IPS-15b (cell line): ENCODE data around the gene LRP2.

Experiments
- H3K27me3 ChIP-seq: one replicate; pipeline ENCODE4 v1.6.1; 2013; ENCODE audit warnings: low read length; ENCODE audit not compliant: control insufficient read depth, insufficient read depth
- H3K36me3 ChIP-seq: one replicate; pipeline ENCODE4 v1.6.1; 2013; ENCODE audit warnings: low read length; ENCODE audit not compliant: control insufficient read depth, insufficient read depth
- H3K4me1 ChIP-seq: one replicate; pipeline ENCODE4 v1.6.1; 2013; ENCODE audit warnings: mild to moderate bottlenecking, low read length; ENCODE audit not compliant: control insufficient read depth, insufficient read depth
- H3K4me3 ChIP-seq: one replicate; pipeline ENCODE4 v1.5.1; 2013; ENCODE audit warnings: low read depth, low read length
- H3K9ac ChIP-seq: one replicate; pipeline ENCODE4 v1.6.1; 2013; ENCODE audit warnings: low read depth, mild to moderate bottlenecking, low read length
- H3K9me3 ChIP-seq: one replicate; pipeline ENCODE4 v1.6.1; 2013; ENCODE audit warnings: mild to moderate bottlenecking, low read length; ENCODE audit not compliant: control insufficient read depth, insufficient read depth

The LRP2 gene

DNA sequence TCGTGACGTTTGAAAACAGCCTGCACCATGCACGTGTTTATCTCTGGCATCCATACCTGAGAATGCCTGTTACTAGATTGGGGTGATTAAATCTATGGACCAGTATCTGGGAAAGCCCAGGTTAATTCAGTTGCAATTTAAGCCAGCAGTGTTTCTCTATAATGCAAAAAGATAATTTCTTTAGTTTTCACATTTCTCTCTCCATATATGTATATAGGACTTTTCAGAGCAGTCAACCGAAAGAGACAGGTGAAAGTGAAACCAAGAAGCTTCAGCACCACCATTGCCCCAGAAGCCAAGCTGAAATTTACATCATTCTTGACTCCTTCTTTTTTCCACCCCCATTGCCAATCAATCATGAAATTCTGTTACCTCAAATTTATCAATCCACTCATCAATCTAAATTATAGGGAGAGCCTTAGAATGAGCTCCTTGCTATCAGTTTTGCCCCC is 2.7 kb upstream of the LRP2 start:
- no peaks in the 10 kb centered on the region for H3K36me3 ChIP-seq
- peaks cover 2% of the 10 kb centered on the region for H3K4me1 ChIP-seq
- H3K9ac ChIP-seq = no peak overlapping the region
- peaks cover 42% of the 10 kb centered on the region for H3K27me3 ChIP-seq
- H3K4me3 ChIP-seq = peak overlapping the region; percentile 52
- no peaks in the 10 kb centered on the region for H3K9me3 ChIP-seq

DNA sequence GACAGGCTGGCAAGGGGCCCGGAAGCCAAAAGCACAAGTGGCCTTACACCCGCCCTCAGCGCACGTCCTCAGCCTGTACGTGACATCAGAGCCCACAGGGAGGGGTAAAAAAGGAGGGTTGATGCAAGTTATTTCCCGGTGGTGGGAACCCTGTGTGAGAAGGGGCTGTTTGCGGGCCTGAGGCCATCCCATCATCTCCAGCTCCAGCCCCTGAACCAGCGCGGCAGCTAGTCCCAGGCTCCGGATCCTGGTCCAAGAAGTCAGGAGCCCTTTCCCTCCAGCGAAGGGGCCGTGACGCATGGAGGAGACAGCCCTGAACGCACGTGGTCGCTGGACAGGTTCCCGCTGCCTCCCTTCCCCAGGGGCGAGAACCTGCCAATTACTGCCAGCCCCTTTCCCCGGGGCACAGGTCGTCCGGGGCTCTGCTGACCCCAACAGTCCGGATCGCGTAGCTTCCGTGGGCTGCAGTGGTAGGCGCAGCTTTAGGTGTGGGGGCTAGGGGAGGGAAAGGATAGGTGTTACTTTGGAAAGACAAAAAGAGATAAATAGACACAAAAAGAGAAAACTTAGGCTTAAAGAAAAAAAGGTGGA is 1.3 kb upstream of the LRP2 start:
- Histone ChIP-seq H3K27me3 (peaks cover 52% of the 10 kb centered on the region), H3K9ac (no peak overlapping the region), H3K9me3 (no peaks in the 10 kb centered on the region), H3K36me3 (no peaks in the 10 kb centered on the region), H3K4me3 (peak overlapping the region; percentile 52), H3K4me1 (peaks cover 2% of the 10 kb centered on the region)

DNA sequence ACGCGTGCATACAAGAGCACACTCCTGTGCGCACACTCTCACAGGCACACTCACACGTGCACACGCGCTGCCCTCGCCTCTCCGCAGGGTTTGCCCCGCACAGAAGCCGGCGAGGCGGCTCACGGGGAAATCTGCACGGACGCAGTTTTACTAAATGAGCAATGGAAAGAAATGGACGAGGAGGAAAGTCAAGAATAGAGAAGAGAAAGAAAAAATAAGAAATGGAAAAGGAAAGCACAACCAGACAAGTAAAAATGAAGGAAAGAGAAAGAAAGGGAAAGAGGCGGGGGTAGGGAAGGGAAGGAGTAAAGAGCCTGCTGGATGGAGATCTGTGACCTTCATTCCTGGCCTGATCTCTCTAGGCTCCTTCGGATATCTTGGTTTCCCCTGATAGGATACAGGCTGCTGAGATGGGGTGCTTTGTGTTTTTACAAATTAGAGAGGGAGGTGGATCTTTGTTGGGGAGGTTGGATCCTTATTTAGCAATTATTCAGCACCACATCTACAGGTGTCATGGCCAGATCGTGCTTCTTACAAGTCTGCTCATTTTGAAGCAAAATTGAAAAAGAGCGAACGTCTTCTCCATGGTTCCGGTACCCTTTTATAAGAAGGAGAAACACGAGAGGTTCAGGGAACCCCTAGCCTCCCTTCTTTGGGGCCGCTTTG is 693 bp upstream of the LRP2 start:
- Histone ChIP-seq H3K4me3 (peak overlapping the region; percentile 52), H3K36me3 (no peaks in the 10 kb centered on the region), H3K9me3 (no peaks in the 10 kb centered on the region), H3K4me1 (peaks cover 2% of the 10 kb centered on the region), H3K9ac (no peak overlapping the region), H3K27me3 (peaks cover 55% of the 10 kb centered on the region)

DNA sequence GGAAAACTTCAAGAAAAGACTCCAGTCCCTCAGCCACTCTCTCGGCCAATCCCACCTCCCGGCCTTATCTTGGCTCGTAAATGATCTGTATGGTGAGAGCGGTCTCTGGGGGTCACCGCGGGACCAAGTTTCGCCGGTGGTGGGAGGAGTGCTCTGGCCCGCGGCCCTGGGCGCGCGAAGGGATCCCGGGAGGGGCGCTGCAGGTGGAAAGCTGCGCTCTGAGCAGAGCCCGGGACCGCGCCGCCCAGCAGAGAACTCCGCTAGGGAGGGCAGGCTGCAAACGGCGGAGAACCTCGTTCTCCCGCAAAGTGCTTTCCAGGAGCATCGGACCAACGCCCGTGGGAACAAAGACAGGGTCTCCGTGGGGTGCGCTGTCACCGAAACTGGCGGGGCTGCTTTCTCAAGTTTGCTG is 622 bp downstream of the LRP2 start:
- H3K27me3 ChIP-seq = peaks cover 57% of the 10 kb centered on the region
- H3K9me3 ChIP-seq = no peaks in the 10 kb centered on the region
- H3K9ac ChIP-seq = no peak overlapping the region
- H3K4me3 ChIP-seq = peak overlapping the region; percentile 52
- H3K4me1 ChIP-seq = peaks cover 2% of the 10 kb centered on the region
- no peaks in the 10 kb centered on the region for H3K36me3 ChIP-seq

DNA sequence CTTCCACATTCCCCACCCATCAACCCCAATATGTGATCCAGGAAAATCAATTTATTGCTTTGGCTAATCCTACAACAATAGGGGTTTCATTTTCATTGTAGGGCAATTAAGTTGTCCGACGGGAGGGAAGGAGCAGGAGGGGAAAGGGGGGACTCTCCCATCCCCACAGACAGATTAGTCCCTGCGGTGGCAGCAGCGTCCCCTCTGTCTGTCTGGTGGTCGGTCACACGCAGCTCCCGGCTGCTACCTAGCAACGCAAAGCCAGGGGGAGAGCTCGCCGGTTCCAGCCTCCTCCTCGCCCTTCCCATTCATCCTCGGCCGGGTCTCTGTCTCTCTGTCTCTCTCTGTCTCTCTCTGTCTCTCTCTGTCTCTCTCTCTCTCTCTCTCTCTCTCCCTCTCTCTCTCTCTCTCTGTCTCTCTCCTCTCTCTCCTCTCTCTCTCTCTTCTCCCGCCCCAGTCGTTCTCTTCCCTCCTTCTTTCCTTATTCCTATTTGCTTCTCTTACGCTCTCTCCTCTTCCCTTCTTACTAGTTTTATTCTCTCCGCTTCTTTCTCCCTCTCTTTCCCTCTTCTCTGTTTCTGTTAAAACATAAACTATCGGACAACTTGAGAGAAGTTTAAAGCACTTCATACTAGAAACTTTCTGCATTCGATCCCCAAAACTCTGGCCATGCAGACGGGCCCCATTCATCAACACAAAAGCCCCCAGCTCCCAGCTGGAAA is 1.2 kb downstream of the LRP2 start:
- H3K36me3 ChIP-seq = no peaks in the 10 kb centered on the region
- H3K4me3 ChIP-seq = peak overlapping the region; percentile 52
- no peaks in the 10 kb centered on the region for H3K9me3 ChIP-seq
- H3K4me1 ChIP-seq = peaks cover 2% of the 10 kb centered on the region
- H3K9ac ChIP-seq = no peak overlapping the region
- H3K27me3 ChIP-seq = peaks cover 57% of the 10 kb centered on the region

DNA sequence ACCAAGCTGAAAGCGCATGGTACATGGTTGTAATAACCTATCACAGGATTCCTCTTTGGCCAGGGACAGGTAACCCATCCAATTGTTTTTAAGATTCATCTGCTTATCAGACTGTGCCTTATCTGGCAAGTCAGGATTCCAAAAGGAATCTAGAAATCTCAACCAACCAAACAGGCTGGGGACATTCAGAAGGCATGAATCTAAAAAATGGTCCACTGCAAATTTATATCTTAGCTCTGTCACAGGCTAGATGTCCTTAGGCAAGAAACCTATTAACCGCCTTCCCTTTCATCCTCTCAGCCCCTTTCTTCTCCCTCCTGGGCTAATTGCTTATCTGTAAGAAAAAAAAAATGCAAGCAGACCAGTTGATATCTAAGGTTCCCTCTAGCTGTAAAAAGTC is 4.3 kb downstream of the LRP2 start:
- Histone ChIP-seq H3K9me3 (no peaks in the 10 kb centered on the region), H3K27me3 (peaks cover 44% of the 10 kb centered on the region), H3K4me1 (no peaks in the 10 kb centered on the region), H3K4me3 (no peak overlapping the region), H3K9ac (no peak overlapping the region), H3K36me3 (no peaks in the 10 kb centered on the region)

DNA sequence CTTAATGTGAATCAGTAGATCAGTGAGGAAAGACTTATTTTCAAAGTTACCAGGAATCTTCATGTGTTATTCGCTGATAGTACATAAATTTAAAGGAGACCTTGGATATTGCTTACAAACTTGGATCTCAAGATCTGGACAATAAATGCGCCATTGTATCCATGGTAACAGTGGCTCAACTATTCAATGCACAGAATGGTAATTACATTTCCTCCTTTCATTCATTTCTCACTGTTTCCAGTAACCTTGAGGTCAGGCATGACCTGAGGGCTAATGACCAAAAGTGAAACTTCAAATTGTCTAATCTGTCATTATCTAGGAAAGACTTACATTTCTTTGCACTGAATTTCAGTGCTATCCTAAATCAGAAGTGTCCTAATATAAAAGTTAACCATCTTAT is 8.1 kb downstream of the LRP2 start:
- H3K27me3 ChIP-seq = peaks cover 7% of the 10 kb centered on the region
- no peak overlapping the region for H3K4me3 ChIP-seq
- no peaks in the 10 kb centered on the region for H3K9me3 ChIP-seq
- no peak overlapping the region for H3K9ac ChIP-seq
- H3K36me3 ChIP-seq = no peaks in the 10 kb centered on the region
- H3K4me1 ChIP-seq = no peaks in the 10 kb centered on the region

DNA sequence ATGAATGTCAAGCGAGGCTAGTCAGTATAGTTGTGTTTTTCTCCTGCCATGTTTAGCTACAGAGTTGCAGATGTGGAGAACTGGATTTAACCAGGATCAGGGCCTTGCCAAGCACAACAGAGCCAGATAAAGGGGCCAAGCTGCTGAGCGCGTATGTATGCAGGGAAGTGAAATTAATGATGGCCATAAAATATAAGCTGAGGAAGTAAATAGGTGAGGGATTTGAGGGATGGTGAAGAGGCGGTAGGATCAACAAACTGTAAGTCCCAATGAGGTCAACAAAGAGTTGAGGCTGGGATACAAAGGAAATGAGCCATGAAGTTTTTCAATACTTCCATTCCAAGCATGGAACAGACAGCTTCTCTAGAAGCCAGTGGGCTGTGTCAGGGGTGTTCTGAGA is 10.6 kb downstream of the LRP2 start:
- Histone ChIP-seq H3K9me3 (no peaks in the 10 kb centered on the region), H3K36me3 (no peaks in the 10 kb centered on the region), H3K27me3 (no peaks in the 10 kb centered on the region), H3K9ac (no peak overlapping the region), H3K4me1 (no peaks in the 10 kb centered on the region), H3K4me3 (no peak overlapping the region)

DNA sequence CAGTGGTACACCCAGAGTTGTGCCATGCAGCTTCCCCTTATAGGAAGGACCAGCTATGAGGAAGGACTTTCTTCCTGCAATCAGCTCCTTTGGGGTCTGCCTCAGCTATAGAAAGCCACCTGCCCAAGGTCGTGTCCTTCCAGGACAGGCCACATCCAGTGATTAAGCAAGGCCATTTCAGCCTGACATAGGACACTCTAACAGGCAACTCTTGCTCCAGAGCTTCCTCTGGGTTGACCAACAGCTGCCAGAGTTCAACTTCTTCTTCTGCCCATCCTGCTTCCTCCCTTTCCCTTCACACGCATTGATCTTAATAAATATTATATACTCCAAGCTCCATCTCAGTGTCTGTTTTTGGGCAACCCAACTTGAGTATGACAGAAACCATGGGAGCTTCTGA is 12.8 kb downstream of the LRP2 start:
- Histone ChIP-seq H3K27me3 (no peaks in the 10 kb centered on the region), H3K4me3 (no peak overlapping the region), H3K9ac (no peak overlapping the region), H3K4me1 (no peaks in the 10 kb centered on the region), H3K36me3 (no peaks in the 10 kb centered on the region), H3K9me3 (no peaks in the 10 kb centered on the region)

DNA sequence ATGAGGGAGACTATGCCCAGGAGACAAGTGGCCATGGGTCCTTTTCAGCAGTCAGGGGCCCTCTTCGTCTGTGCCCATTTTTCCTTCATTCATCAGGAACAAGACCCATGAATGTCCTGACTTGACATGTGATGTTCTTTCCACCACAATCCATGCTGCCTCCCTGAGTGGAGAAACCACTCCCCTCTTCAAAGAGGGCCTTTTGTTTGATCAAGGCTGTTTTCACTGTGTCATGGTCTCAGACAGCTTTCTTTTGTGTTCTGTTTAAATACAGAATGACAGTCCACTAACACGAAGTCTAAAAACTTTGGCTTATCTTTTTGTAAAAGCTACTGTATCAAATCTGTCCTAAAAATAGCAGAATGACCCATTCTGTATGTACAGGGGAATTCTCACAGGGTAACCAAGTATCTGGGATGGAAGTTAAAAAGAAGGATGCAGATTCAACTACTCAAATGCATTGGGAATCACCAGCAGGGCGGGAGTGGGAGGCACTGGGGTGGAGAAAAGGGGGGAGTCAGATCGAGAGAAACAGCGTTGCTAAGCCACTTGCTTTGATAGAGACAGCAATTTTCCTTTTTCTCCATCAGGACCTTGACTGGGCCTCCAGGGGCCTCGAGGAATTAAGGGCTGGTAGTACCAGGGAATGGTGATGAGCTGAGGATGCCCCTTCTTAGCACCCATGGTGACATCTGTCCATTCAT is 13.9 kb downstream of the LRP2 start:
- H3K9ac ChIP-seq = no peak overlapping the region
- H3K27me3 ChIP-seq = no peaks in the 10 kb centered on the region
- H3K36me3 ChIP-seq = no peaks in the 10 kb centered on the region
- no peaks in the 10 kb centered on the region for H3K9me3 ChIP-seq
- no peaks in the 10 kb centered on the region for H3K4me1 ChIP-seq
- no peak overlapping the region for H3K4me3 ChIP-seq

DNA sequence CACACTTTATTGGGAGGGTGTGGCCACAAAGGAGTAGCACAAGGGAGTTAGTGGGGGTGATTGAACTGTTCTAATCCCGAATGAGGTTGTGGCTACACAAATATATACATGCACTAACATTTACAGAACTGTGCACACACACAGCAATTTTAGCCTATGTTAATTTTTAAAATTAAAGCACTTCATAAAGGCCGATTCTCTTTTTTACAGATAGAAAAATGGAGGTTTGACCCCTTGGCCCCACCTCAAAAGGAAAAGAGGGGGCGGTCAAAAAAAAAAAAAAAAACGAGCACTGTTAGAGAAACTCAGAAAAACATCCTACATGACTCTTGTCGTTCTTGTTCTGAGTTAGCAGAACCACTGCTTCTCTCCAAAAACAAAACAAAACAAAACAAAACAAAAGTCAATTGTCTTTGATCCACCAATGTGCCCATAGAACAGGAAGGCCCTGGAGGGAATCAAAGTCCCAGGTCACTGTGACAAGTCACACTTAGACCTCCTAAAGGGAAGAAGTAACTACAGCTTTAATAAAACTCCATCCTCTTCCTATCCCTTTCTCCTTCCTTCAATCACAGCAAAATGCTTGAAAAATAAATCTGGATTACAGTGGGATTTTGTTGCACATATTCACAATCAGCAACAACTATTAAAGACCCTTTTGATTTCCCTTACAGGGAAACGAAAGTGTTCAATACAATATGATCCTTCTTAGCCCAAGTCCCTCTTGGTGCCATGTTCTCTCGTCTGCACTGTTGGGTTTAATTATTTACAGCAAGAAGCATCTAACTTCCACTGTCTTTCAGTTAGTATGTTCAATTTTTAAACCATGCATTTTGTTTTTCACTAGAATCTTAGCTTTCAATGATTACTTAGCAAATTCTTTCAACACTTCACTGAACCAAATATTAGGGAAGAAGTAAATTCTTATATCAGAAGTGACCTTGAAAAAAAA is 16.6 kb downstream of the LRP2 start:
- no peaks in the 10 kb centered on the region for H3K9me3 ChIP-seq

More for the DNA sequence above, 16.6 kb downstream of the LRP2 start:
- H3K4me1 ChIP-seq = no peaks in the 10 kb centered on the region
- no peak overlapping the region for H3K4me3 ChIP-seq
- H3K36me3 ChIP-seq = no peaks in the 10 kb centered on the region
- no peak overlapping the region for H3K9ac ChIP-seq
- no peaks in the 10 kb centered on the region for H3K27me3 ChIP-seq
